K562 (cell line): ENCODE results near the gene CD6. TPM values are rescaled to one million over a fixed set of nuclear protein-coding genes. Genes with fewer than 3 reads are reported as not detected.

ENCODE experiments used
- ATAC-seq: fragments of 200-7000 bp; cut with Tn5 transposase; 3 replicates; pipeline ENCODE4 v1.9.1; 2020; ENCODE audit warnings: moderate library complexity
- BruUV-seq: library from RNA; stranded (reverse); fragments of 400-500 nt; replicated peaks from 2 replicates; lab custom pipeline; 2021; lab: Mats Ljungman, UMichigan
- CTCF ChIA-PET: fragments of 300-600 bp; formaldehyde crosslinking; extraction: SDS; loops from one replicate; lab custom pipeline; 2021; ENCODE audit warnings: low intra/inter-chr PET ratio; lab: Yijun Ruan, JAX
- POLR2A ChIA-PET: fragments of 300-600, 350-650 bp; sonication (Branson Sonifier 250); formaldehyde crosslinking; extraction: SDS; loops from one replicate; lab custom pipeline; 2021; ENCODE audit warnings: antibody characterized with exemption, inconsistent platforms; lab: Yijun Ruan, JAX
- DNase-seq, 4 experiments: peaks; one replicate each; pipeline versions ENCODE4 v3.0.0 to v3.0.0-alpha.2; 2011 to 2018; ENCODE audit warnings: low spot score in 3 of 4, mixed read lengths in 3 of 4; ENCODE audit errors: extremely low read depth in 1 of 4
- FAIRE-seq: peaks from 2 replicates; lab custom pipeline; 2011; peaks lifted over from hg19 to GRCh38; lab: Jason Lieb, UNC
- H2AFZ ChIP-seq: 2 replicates; pipeline ENCODE4 v1.6.0; 2011; ENCODE audit warnings: low read depth, low read length, control low read depth, inconsistent platforms
- H3K27ac ChIP-seq: fragments of 200-600 bp; 3 replicates; pipeline ENCODE4 v1.8.0; 2011; ENCODE audit warnings: low read depth, mild to moderate bottlenecking, control low read depth, inconsistent platforms, low read length, moderate library complexity, mixed read lengths; ENCODE audit errors: extremely low read depth
- H3K27me3 ChIP-seq, 2 experiments: fragments of 300-600 bp in 1 of 2; 2 replicates in 1 of 2; 3 replicates in 1 of 2; pipeline versions ENCODE4 v1.6.0 to v1.8.0; 2011; ENCODE audit warnings: inconsistent platforms in 2 of 2, low read length in 2 of 2, mild to moderate bottlenecking in 1 of 2, mixed read lengths in 1 of 2, moderate library complexity in 1 of 2; ENCODE audit not compliant: control insufficient read depth in 2 of 2, insufficient read depth in 2 of 2
- H3K36me3 ChIP-seq: fragments of 300-600 bp; 3 replicates; pipeline ENCODE4 v1.8.0; 2011; ENCODE audit warnings: mild to moderate bottlenecking, low read length, inconsistent platforms; ENCODE audit not compliant: control insufficient read depth, insufficient read depth
- H3K4me1 ChIP-seq, 2 experiments: fragments of 200-600 bp in 1 of 2; replicated peaks in 1 of 2; 2 replicates in 1 of 2; 3 replicates in 1 of 2; pipeline versions ENCODE4 v1.5.1 to v1.8.0; 2011; ENCODE audit warnings: inconsistent platforms in 2 of 2, low read length in 2 of 2, mild to moderate bottlenecking in 1 of 2, mixed read lengths in 1 of 2, moderate library complexity in 1 of 2; ENCODE audit not compliant: control insufficient read depth in 2 of 2, insufficient read depth in 2 of 2
- H3K4me2 ChIP-seq: 2 replicates; pipeline ENCODE4 v1.6.1; 2011; ENCODE audit warnings: low read length, control low read depth, inconsistent platforms, mixed read lengths; ENCODE audit not compliant: insufficient read depth
- H3K4me3 ChIP-seq: fragments of 200-600 bp; sonication (generic), shearing (Covaris generic); 2 replicates; pipeline ENCODE4 v1.5.1; 2016; ENCODE audit warnings: control low read depth, inconsistent platforms
- H3K79me2 ChIP-seq: fragments of 200-600 bp; 3 replicates; pipeline ENCODE4 v1.8.0; 2011; ENCODE audit warnings: low read length, inconsistent platforms; ENCODE audit not compliant: control insufficient read depth, insufficient read depth
- H3K9ac ChIP-seq, 2 experiments: 2 replicates each; pipeline versions ENCODE4 v1.6.0 to v1.6.1; 2011; ENCODE audit warnings: low read depth in 2 of 2, low read length in 2 of 2, control low read depth in 1 of 2, inconsistent platforms in 1 of 2, mild to moderate bottlenecking in 1 of 2, mixed read lengths in 1 of 2; ENCODE audit not compliant: insufficient read depth in 1 of 2
- H3K9me1 ChIP-seq: one replicate; pipeline ENCODE4 v1.6.0; 2011; ENCODE audit warnings: inconsistent platforms, mild to moderate bottlenecking, low read length, moderate library complexity; ENCODE audit not compliant: control insufficient read depth, insufficient read depth
- H3K9me3 ChIP-seq: replicated peaks from 2 replicates; pipeline ENCODE4 v1.5.1; 2011; ENCODE audit warnings: low read depth, low read length, inconsistent platforms; ENCODE audit not compliant: control insufficient read depth, insufficient read depth
- H4K20me1 ChIP-seq: replicated peaks from 2 replicates; pipeline ENCODE4 v1.6.1; 2011; ENCODE audit warnings: low read length, inconsistent platforms, mixed read lengths; ENCODE audit not compliant: control insufficient read depth, insufficient read depth
- ASH1L ChIP-seq: fragments of 450-650 bp; IDR thresholded peaks from 2 replicates; pipeline ENCODE4 v1.6.1; 2018; ENCODE audit warnings: borderline replicate concordance, mild to moderate bottlenecking, low read depth; ENCODE audit not compliant: partially characterized antibody
- ATF1 ChIP-seq, 2 experiments: fragments of 450-650 bp in 1 of 2; IDR thresholded peaks; 2 replicates each; pipeline ENCODE4 v1.6.1; 2016; ENCODE audit warnings: missing compliant biosample characterization in 1 of 2, missing genetic modification characterization in 1 of 2
- BCL6 ChIP-seq: fragments of 250-450 bp; sonication (Bioruptor Pico); IDR thresholded peaks from 2 replicates; pipeline ENCODE4 v1.4.0; 2020
- BCOR ChIP-seq: fragments of 450-650 bp; IDR thresholded peaks from 2 replicates; pipeline ENCODE4 v1.6.1; 2016
- CBX3 ChIP-seq, 2 experiments: IDR thresholded peaks; 1 replicate in 1 of 2; 2 replicates in 1 of 2; pipeline ENCODE4 v1.6.1; 2012; ENCODE audit warnings: inconsistent platforms in 2 of 2, low read length in 2 of 2, borderline replicate concordance in 1 of 2, control low read depth in 1 of 2
- CREB1 ChIP-seq, 2 experiments: sonication (generic) in 1 of 2; formaldehyde crosslinking in 1 of 2; IDR thresholded peaks; 2 replicates each; pipeline versions ENCODE4 v1.6.1 to v1.8.0; 2012 to 2022; ENCODE audit warnings: inconsistent platforms in 1 of 2, mild to moderate bottlenecking in 1 of 2, missing genetic modification reagents in 1 of 2, moderate library complexity in 1 of 2
- CTCF ChIP-seq, 3 experiments: IDR thresholded peaks in 2 of 3; conservative IDR thresholded peaks in 1 of 3; 2 replicates each; pipeline ENCODE4 v1.5.1; 2011 to 2012; ENCODE audit warnings: low read length in 3 of 3, mild to moderate bottlenecking in 3 of 3, control low read depth in 2 of 3, improper control_type of control experiment in 1 of 3, inconsistent platforms in 1 of 3, low read depth in 1 of 3, mixed read lengths in 1 of 3, moderate library complexity in 1 of 3; ENCODE audit not compliant: insufficient read depth in 2 of 3
- DLX4 ChIP-seq: fragments of 250-450 bp; sonication (Bioruptor Pico); IDR thresholded peaks from 2 replicates; pipeline ENCODE4 v1.6.1; 2021; ENCODE audit warnings: mild to moderate bottlenecking
- FOXP1 ChIP-seq: sonication (generic); formaldehyde crosslinking; IDR thresholded peaks from 2 replicates; pipeline ENCODE4 v1.8.0; 2022; ENCODE audit warnings: mild to moderate bottlenecking, missing genetic modification reagents
- GATAD2A ChIP-seq: fragments of 450-650 bp; IDR thresholded peaks from 2 replicates; pipeline ENCODE4 v1.6.1; 2017
- HEY1 ChIP-seq: fragments of 250-450 bp; sonication (Bioruptor Pico); IDR thresholded peaks from 2 replicates; pipeline ENCODE4 v1.5.0; 2020; ENCODE audit warnings: mild to moderate bottlenecking, moderate library complexity, borderline replicate concordance
- SMAD2 ChIP-seq: fragments of 150-350 bp; IDR thresholded peaks from 2 replicates; pipeline ENCODE4 v1.6.1; 2014; ENCODE audit warnings: low read depth, mild to moderate bottlenecking, low read length
- STAG1 ChIP-seq: sonication (generic); formaldehyde crosslinking; IDR thresholded peaks from 2 replicates; pipeline ENCODE4 v1.5.0; 2020; ENCODE audit warnings: missing genetic modification reagents, borderline replicate concordance
- TEAD2 ChIP-seq: fragments of 450-650 bp; IDR thresholded peaks from 2 replicates; pipeline ENCODE4 v1.6.1; 2016; ENCODE audit warnings: missing genetic modification characterization, control low read depth, missing compliant biosample characterization
- ZNF124 ChIP-seq: sonication (generic); formaldehyde crosslinking; IDR thresholded peaks from 2 replicates; pipeline ENCODE4 v1.8.1; 2022; ENCODE audit warnings: missing genetic modification reagents
- ZSCAN32 ChIP-seq: fragments of 450-650 bp; formaldehyde crosslinking; IDR thresholded peaks from 2 replicates; pipeline ENCODE4 v1.4.0; 2020; ENCODE audit warnings: mild to moderate bottlenecking, moderate library complexity
- whole genome bisulfite sequencing: fragments of 100-300 bp; shearing (Covaris generic); methylation state at CpG from one replicate; pipeline ENCODE4 v1.1.6; 2016; ENCODE audit warnings: low coverage, mixed read lengths; ENCODE audit not compliant: insufficient coverage; ENCODE audit errors: missing lambda C conversion rate; 5-methylcytosine and 5-hydroxymethylcytosine counted together
- in situ Hi-C: fragments of 300-500 bp; cut with MboI; formaldehyde crosslinking; loops from 4 replicates; pipeline ENCODE4 v1.15.0; 2018; ENCODE audit warnings: inconsistent platforms, mixed read lengths
- intact Hi-C: fragments of 100-400 bp; cut with micrococcal nuclease; formaldehyde crosslinking; loops from 2 replicates; pipeline ENCODE4 v1.14.2; 2022
- polyA plus RNA-seq, 8 experiments: library from polyadenylated mRNA; depleted of rRNA in 4 of 8; stranded (reverse) in 5 of 8; unstranded in 3 of 8; fragments of >200 nt; fragmentation: Nextera tagmentation in 2 of 8; fragmentation: Illumina TruSeq in 1 of 8; extraction: Ambion mirVana in 2 of 8; extraction: Trizol in 1 of 8; gene quantifications; 2 replicates each; pipeline versions ENCODE4 v1.2.1 to v1.2.3, GENCODE V29; 2011 to 2014; ENCODE audit warnings: inconsistent platforms in 1 of 8, missing spikeins in 1 of 8
- total RNA-seq, 7 experiments: library from RNA; depleted of rRNA in 6 of 7; stranded (reverse); fragments of >200 nt in 6 of 7; fragmentation: Illumina TruSeq in 2 of 7; extraction: Trizol in 2 of 7; gene quantifications; 2 replicates each; pipeline versions ENCODE4 v1.2.1 to v1.2.3, GENCODE V29; 2011 to 2021; ENCODE audit warnings: low replicate concordance in 1 of 7
- TF ChIP-seq, protein P1 (sequence below), 2 experiments: fragments of 450-650 bp in 1 of 2; IDR thresholded peaks; 2 replicates each; pipeline ENCODE4 v1.6.1; 2011 to 2017; ENCODE audit warnings: low read depth in 2 of 2, antibody characterized with exemption in 1 of 2, borderline replicate concordance in 1 of 2, low read length in 1 of 2, mild to moderate bottlenecking in 1 of 2, mixed read lengths in 1 of 2; ENCODE audit not compliant: control insufficient read depth in 1 of 2
- TF ChIP-seq, protein P2 (sequence below): fragments of 450-650 bp; IDR thresholded peaks from 2 replicates; pipeline ENCODE4 v1.6.1; 2016; ENCODE audit warnings: low read depth, mild to moderate bottlenecking, moderate library complexity

Gene CD6
- total and polyA plus RNA-seq, 9 of the 15 experiments (the other 6 are each of a cell fraction or from before 2014, with no cell fraction given), result 0.84 TPM; not detected in 8

DNA sequence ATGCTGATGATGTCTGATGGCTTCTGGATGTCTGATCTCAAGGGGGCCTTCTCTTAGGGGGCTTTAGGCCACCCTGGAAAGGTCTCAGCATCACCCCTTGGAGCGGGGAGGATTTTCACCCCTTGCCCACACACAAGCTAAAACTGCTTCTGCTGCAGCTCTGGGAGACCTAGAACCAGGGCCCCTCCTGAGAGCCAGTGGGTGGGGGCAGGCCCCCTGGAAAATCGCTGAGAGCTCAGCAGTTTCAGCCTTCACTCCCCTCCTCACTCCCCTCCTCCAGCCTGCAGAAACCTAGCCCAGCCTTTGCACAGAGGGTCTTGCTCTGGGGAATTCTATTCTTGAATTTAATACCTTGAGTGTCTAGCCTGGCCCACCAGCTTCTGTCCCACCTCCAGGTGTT is 17.2 kb downstream of the CD6 start:
- no TSS peak for BruUV-seq
- no peak overlapping the region for H3K27ac ChIP-seq
- H3K36me3 ChIP-seq, result no peaks in the 10 kb centered on the region
- peaks cover 0 to 5% of the 10 kb centered on the region in 2 experiments; a peak in 1 of 5 replicates for H3K4me1 ChIP-seq
- no peak overlapping the region for H2AFZ ChIP-seq
- no peak overlapping the region for H3K4me3 ChIP-seq
- H3K4me2 ChIP-seq, result no peak overlapping the region
- in situ Hi-C loops, result no loop called here
- intact Hi-C loops, result no loop called here
- H3K9me1 ChIP-seq, result no peaks in the 10 kb centered on the region
- peaks cover 41 to 67% of the 10 kb centered on the region in 2 experiments for H3K27me3 ChIP-seq
- no peaks in the 10 kb centered on the region for H3K79me2 ChIP-seq
- FAIRE-seq, result no peak
- no peak overlapping the region for H3K9ac ChIP-seq
- 0% methylated on average over 2 of the region's 2 CpGs for WGBS
- H4K20me1 ChIP-seq, result peaks cover 6% of the 10 kb centered on the region; the same call in 1 of the 2 replicates
- no peak for DNase-seq
- ATAC-seq, result no peak
- CTCF ChIA-PET, result no interaction called here
- POLR2A ChIA-PET, result interaction anchor here (0.7 kb wide), 1 partner anchor 265 kb away, joined by 3 read pairs; no protein-coding TSS in a partner anchor
- no peaks in the 10 kb centered on the region for H3K9me3 ChIP-seq
- TF ChIP-seq ZSCAN32 (CRISPR knock-in tag) (no peak), SMAD2 (no peak), ASH1L (no peak), DLX4 (CRISPR knock-in tag) (no peak), GATAD2A (no peak), ZNF124 (CRISPR knock-in tag) (no peak), CBX3 (IDR thresholded peaks at IDR 0.05; ENCODE audit: borderline replicate concordance in 1 of 2, low read length in 2 of 2) (no peak), FOXP1 (CRISPR knock-in tag) (no peak), HEY1 (no peak), CREB1 (IDR thresholded peaks at IDR 0.05) (no peak), CREB1 (CRISPR knock-in tag; IDR thresholded peaks at IDR 0.05) (no peak), BCOR (no peak), CTCF (IDR thresholded peaks at IDR 0.05 in 2 of 3, conservative IDR thresholded peaks at IDR 0.05 in 1 of 3; ENCODE audit: insufficient read depth in 2 of 3, low read depth in 1 of 3, low read length in 3 of 3) (no peak), BCL6 (CRISPR knock-in tag) (no peak), ATF1 (CRISPR knock-in tag; IDR thresholded peaks at IDR 0.05) (no peak), ATF1 (tag; IDR thresholded peaks at IDR 0.05) (no peak), TEAD2 (no peak), STAG1 (CRISPR knock-in tag) (no peak)
- TF ChIP-seq, protein P1, sequence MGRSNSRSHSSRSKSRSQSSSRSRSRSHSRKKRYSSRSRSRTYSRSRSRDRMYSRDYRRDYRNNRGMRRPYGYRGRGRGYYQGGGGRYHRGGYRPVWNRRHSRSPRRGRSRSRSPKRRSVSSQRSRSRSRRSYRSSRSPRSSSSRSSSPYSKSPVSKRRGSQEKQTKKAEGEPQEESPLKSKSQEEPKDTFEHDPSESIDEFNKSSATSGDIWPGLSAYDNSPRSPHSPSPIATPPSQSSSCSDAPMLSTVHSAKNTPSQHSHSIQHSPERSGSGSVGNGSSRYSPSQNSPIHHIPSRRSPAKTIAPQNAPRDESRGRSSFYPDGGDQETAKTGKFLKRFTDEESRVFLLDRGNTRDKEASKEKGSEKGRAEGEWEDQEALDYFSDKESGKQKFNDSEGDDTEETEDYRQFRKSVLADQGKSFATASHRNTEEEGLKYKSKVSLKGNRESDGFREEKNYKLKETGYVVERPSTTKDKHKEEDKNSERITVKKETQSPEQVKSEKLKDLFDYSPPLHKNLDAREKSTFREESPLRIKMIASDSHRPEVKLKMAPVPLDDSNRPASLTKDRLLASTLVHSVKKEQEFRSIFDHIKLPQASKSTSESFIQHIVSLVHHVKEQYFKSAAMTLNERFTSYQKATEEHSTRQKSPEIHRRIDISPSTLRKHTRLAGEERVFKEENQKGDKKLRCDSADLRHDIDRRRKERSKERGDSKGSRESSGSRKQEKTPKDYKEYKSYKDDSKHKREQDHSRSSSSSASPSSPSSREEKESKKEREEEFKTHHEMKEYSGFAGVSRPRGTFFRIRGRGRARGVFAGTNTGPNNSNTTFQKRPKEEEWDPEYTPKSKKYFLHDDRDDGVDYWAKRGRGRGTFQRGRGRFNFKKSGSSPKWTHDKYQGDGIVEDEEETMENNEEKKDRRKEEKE (IDR thresholded peaks at IDR 0.05; ENCODE audit: borderline replicate concordance in 1 of 2, control insufficient read depth in 1 of 2, low read depth in 2 of 2, low read length in 1 of 2), result no peak
- TF ChIP-seq, protein P2, sequence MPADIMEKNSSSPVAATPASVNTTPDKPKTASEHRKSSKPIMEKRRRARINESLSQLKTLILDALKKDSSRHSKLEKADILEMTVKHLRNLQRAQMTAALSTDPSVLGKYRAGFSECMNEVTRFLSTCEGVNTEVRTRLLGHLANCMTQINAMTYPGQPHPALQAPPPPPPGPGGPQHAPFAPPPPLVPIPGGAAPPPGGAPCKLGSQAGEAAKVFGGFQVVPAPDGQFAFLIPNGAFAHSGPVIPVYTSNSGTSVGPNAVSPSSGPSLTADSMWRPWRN, result no peak
